ENCODE results near the gene RALGAPB.

- TF ChIP-seq POLR2A (IDR thresholded peaks at IDR 0.05) (no peak), CTCF (IDR thresholded peaks at IDR 0.05) (no peak), POLR2AphosphoS5 (IDR thresholded peaks at IDR 0.05) (no peak)
Observed at GRCh38 chr20:38551056-38551626, 78.5 kb downstream of the RALGAPB start.

All from breast epithelium (tissue), 3 donors.